SJSA1 (cell line): ENCODE data around the gene UGT2B28. TPM values are rescaled to one million over a fixed set of nuclear protein-coding genes. Genes with fewer than 3 reads are reported as not detected.
"Not testable (repeated sequence)": the region's sequence is repeated elsewhere in the genome, so short reads cannot be mapped to it uniquely, and the experiment has no call there.

ENCODE experiments used
- DNase-seq, 2 experiments: peaks; one replicate each; pipeline ENCODE4 v3.0.0-alpha.2; 2015 to 2020; ENCODE audit warnings: low spot score in 2 of 2, low read depth in 1 of 2
- H3K27ac ChIP-seq: fragments of 250-450 bp; sonication (Bioruptor Pico); 2 replicates; pipeline ENCODE4 v1.5.1; 2020; ENCODE audit warnings: mild to moderate bottlenecking, moderate library complexity
- H3K27me3 ChIP-seq: fragments of 250-450 bp; sonication (Bioruptor Pico); replicated peaks from 2 replicates; pipeline ENCODE4 v1.5.1; 2020; ENCODE audit warnings: mild to moderate bottlenecking, moderate library complexity
- H3K36me3 ChIP-seq: fragments of 250-450 bp; sonication (Bioruptor Pico); 2 replicates; pipeline ENCODE4 v1.5.1; 2020; ENCODE audit warnings: mild to moderate bottlenecking
- H3K4me1 ChIP-seq: fragments of 250-450 bp; sonication (Bioruptor Pico); replicated peaks from 2 replicates; pipeline ENCODE4 v1.6.1; 2021; ENCODE audit warnings: mild to moderate bottlenecking
- H3K4me3 ChIP-seq: fragments of 250-450 bp; sonication (Bioruptor Pico); 2 replicates; pipeline ENCODE4 v1.5.1; 2020; ENCODE audit warnings: mild to moderate bottlenecking
- H3K9me3 ChIP-seq: fragments of 250-450 bp; sonication (Bioruptor Pico); replicated peaks from 2 replicates; pipeline ENCODE4 v1.5.1; 2020; ENCODE audit warnings: mild to moderate bottlenecking
- total RNA-seq: library from RNA; depleted of rRNA; stranded (reverse); fragments of >200 nt; shearing (Covaris generic); gene quantifications from 2 replicates; pipeline ENCODE4 v1.2.3, GENCODE V29; 2014; rRNA removed

The UGT2B28 gene
- total RNA-seq, 1 experiment from 2014 or later, result not detected

DNA sequence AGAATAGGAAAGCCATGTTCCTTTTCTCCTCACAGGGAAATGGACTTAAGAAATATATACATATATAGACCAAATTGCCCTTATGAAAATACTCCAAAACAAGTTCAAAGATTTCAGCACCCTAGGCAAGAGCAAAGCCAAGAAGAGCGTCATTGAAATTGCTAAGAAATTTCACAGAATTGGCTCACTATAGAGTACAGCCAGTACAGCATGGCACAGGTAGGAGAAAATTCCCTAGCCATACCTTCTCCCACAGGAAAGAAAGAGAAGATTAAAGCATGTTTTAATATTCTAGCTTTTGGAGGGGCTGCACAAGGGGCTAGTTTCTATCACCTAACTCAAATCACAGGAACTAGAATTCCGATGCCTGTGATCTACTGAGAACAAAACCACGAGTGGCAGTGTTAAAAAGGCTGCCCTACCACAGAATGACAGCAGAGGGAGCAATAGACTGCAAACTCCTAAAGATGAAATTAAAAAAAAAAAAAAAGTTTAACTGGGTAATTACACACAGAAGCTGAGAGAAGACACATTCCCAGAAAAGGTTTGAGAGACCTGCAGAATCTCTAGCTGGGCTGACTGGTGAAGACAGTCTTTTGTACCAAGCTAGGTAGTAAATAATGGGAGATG, 37.5 kb downstream of the UGT2B28 start:
- H3K4me1 ChIP-seq, H3K4me3 ChIP-seq, H3K27me3 ChIP-seq, H3K27ac ChIP-seq, H3K9me3 ChIP-seq, H3K36me3 ChIP-seq: not testable (repeated sequence)
- DNase-seq, result peak in 1 of 2 experiments; percentile 6

DNA sequence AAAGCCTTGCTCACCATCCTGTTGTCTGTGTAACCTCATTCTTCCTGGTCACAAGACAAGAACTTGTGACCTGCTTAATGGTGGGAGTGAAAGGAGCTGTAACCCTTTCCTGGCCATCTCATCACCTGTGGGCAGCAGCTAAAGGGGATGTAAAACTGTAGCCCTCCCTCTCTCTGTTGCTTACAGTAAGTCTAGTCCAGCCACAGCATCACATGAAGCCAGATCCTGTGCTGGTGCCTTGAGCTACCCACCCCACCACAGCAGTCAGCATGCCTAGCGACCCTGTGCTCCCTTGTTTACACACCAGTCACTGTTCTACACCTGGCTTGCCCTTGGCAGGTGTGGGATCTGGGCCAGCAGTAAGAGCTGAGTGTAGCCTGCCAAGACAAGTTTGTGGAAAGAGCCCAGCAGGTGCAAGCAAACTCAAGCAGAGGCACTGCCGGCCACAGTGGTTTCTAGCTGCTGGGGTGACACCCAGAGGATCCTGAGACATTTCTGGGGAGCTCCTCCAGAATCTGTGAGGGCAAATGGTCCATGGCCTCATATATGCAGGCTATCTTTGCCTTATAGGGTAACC, 41.0 kb downstream of the UGT2B28 start:
- Histone ChIP-seq H3K4me1 (no peaks in the 10 kb centered on the region), H3K4me3 (no peak overlapping the region), H3K27me3 (no peaks in the 10 kb centered on the region), H3K27ac (no peak overlapping the region), H3K36me3 (no peaks in the 10 kb centered on the region), H3K9me3 (no peaks in the 10 kb centered on the region)
- no peak for DNase-seq

DNA sequence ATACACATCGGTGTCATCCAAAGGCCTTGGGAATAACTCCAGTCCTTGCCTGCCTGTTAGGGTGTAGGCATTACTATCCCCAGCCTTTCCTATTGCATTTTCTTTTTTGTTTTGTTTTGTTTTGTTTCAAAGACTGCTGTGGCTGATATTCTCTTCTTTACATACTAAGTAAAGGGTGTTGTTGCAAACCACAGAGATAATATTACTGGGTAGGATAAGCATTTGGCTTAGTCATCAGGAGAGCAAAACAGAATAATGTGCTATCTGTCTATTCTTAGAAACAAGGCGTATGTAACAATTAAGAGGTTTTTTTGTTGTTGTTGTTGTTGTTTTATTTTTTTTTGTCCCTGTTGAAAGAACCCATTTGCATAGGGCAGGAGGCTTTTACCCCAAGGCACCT, 41.8 kb downstream of the UGT2B28 start:
- Histone ChIP-seq H3K4me1 (no peaks in the 10 kb centered on the region), H3K27ac (no peak overlapping the region), H3K27me3 (no peaks in the 10 kb centered on the region), H3K4me3 (no peak overlapping the region), H3K36me3 (no peaks in the 10 kb centered on the region), H3K9me3 (no peaks in the 10 kb centered on the region)
- peak in 1 of 2 experiments; percentile 6 for DNase-seq

DNA sequence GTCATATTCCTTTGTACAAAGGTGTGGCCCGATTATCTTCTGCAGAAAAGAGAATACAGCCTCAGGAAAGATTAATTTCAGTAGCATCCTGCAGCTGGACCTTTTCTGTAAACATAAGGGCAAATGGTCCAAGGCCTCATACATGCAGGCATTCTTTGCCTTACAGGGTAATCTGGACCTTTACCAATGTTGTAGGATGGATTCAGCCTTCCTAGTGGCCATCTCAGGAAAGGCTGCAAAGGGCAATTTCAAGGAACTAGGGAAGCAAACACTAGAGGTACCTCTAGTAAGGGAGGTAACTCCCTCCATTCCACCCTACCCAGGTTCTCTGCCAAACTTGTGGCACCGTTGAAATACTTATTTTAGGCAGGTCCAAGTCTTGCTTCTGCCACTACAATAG, 43.0 kb downstream of the UGT2B28 start:
- H3K4me3 ChIP-seq, result no peak overlapping the region
- H3K27ac ChIP-seq, result no peak overlapping the region
- H3K4me1 ChIP-seq, result no peaks in the 10 kb centered on the region
- no peak for DNase-seq
- H3K36me3 ChIP-seq, result no peaks in the 10 kb centered on the region
- H3K9me3 ChIP-seq, result no peaks in the 10 kb centered on the region
- H3K27me3 ChIP-seq, result no peaks in the 10 kb centered on the region

DNA sequence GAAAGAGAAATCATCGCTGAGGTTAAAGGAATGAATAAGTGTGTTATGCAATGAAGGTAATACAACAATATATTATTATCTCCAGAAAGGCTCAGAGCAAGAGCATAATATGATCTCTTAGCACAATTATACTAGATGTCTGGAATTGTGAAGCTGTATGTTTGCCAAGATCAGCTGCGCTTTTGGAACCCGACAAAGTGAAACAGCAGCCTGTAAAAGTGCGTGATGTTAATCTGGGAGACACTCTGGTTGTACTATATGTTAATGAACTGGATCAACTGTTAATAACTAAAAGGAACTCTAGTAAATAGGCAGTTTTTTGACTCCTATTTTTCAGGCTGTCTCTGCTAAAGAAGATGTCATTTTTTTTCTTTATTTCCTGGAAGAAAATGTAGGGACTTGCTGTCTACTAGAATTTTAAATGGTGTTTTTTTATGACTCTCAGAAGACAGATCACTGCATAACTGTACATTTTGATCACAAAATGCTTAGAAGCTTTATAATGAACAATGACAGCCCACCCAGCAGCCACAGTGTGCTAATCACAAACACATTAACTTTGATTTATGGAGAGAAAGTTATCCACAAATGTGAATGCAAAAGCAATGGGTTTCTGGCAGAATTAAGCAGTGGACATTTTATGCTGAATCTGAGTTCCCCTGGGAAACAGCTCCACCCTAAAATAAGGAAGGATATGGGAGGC, 50.2 kb downstream of the UGT2B28 start:
- Histone ChIP-seq H3K27ac (no peak overlapping the region), H3K27me3 (no peaks in the 10 kb centered on the region), H3K4me3 (no peak overlapping the region), H3K4me1 (no peaks in the 10 kb centered on the region), H3K36me3 (no peaks in the 10 kb centered on the region), H3K9me3 (no peaks in the 10 kb centered on the region)
- DNase-seq, result no peak

DNA sequence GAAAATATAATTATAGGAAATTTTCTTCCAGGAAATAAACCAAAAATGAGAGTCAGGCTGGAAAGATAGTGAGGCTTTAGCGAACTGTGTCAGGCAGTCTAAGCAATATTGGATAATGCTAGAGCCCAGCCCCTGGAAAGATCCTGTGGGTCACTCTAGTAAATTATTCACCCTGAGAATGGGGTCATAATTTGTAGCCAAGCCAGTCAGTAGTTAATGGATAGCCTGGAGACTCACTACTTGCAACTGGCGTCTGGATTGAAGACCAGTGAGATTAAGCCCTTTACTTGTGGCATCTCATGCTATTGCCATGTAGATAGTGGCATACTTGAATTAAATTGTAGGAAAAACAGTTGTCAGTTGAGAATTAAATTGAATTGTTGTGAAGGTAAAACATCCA, 51.0 kb downstream of the UGT2B28 start:
- not testable (repeated sequence) for H3K27me3 ChIP-seq, DNase-seq, H3K4me1 ChIP-seq, H3K9me3 ChIP-seq, H3K36me3 ChIP-seq, H3K27ac ChIP-seq, H3K4me3 ChIP-seq

DNA sequence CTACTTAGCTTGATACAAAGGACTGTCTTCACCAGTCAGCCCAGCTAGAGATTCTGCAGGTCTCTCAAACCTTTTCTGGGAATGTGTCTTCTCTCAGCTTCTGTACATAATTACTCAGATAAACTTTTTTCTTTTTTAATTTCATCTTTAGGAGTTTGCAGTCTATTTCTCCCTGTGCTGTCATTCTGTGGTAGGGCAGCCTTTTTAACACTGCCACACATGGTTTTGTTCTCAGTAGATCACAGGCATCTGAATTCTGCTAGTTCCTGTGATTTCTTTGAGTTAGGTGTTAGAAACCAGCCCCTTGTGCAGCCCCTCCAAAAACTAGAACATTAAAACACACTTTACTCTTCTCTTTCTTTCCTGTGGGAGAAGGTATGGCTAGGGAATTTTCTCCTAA, 55.2 kb downstream of the UGT2B28 start:
- not testable (repeated sequence) for H3K4me1 ChIP-seq, H3K4me3 ChIP-seq, H3K27ac ChIP-seq, H3K36me3 ChIP-seq, DNase-seq, H3K9me3 ChIP-seq, H3K27me3 ChIP-seq

DNA sequence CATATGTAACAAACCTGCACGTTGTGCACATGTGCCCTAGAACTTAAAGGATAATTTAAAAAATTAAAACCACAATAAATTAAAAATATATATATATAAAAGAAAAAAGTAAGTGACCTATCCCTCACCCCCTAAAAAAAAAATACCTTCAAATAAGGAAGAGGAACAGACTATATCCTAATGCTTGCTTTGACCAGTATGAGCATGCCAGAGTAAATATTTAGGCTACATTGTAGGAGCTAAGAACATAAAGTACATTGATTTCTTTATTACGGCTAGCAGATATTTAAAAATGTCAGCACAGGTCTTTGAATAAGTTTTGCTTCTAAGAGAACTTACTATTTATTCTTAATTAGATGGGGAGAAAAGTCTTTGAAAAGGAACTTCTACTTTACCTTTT, 62.8 kb downstream of the UGT2B28 start:
- DNase-seq, H3K4me1 ChIP-seq, H3K4me3 ChIP-seq, H3K27ac ChIP-seq, H3K27me3 ChIP-seq, H3K9me3 ChIP-seq, H3K36me3 ChIP-seq: not testable (repeated sequence)

DNA sequence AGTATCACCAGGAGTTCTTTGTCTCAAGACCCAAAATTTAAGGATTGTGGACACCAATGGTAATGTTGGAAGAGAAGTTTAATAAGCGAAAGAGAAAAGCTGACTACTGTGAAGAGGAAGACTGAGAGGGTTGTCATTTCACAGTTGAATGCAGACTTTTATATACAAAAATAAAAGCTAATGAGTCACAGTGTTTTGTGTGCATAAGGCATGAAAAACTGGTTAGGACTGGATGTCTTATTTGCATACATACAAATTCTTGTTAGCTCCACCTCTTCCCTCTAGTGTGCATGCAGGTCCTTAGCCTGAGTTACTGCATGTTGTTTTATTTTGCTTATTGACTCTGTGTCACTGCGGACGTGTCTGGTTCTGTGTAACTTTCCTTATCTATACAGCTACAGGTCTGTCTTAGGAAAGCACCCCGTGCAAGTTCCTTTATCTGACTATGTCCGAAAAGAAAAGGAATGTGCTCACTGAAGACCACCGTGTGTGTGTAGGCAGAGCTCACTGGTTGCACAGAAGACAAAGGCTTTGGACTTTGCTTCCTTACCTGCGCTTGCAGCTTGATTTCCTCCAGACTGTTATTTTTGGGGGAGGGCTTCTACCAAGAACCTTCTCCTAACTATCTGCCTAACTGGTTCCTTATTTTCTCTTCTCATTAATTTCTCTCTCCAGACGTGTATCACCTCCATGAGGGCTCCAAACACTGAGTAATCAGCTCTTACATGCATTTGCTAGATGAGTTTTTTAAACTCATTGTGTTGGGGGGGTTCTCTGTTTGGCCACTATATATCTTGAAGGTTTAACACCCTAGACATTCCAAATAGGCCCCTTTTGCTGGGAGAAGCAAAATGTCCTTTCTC, 63.5 kb downstream of the UGT2B28 start:
- DNase-seq, H3K4me1 ChIP-seq, H3K36me3 ChIP-seq, H3K4me3 ChIP-seq, H3K27me3 ChIP-seq, H3K27ac ChIP-seq, H3K9me3 ChIP-seq: not testable (repeated sequence)

Other genes with a start within 250 kb of the UGT2B28 start
- gene UGT2B7, start 184.0 kb upstream of the UGT2B28 start, total RNA-seq, result not detected in 2 replicates
- gene UGT2B11, start 65.7 kb upstream of the UGT2B28 start, total RNA-seq, result not detected in 2 replicates
- 0.08 TPM in 1 of 2 replicates, not detected in the other for gene UGT2B4, start 215.4 kb downstream of the UGT2B28 start, total RNA-seq